T-helper 9 cell (primary cell): ENCODE results near the gene ASB10.

ENCODE experiments used
- DNase-seq: peaks from one replicate; pipeline ENCODE4 v3.0.0-alpha.2; 2020
- total RNA-seq, 2 donors: gene quantifications; one replicate each; lab custom pipeline; 2026; lab: John Stamatoyannopoulos, UW

ASB10 gene, protein sequence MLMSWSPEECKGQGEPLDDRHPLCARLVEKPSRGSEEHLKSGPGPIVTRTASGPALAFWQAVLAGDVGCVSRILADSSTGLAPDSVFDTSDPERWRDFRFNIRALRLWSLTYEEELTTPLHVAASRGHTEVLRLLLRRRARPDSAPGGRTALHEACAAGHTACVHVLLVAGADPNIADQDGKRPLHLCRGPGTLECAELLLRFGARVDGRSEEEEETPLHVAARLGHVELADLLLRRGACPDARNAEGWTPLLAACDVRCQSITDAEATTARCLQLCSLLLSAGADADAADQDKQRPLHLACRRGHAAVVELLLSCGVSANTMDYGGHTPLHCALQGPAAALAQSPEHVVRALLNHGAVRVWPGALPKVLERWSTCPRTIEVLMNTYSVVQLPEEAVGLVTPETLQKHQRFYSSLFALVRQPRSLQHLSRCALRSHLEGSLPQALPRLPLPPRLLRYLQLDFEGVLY
- total RNA-seq: 0 reads per million in 2 donors

DNA sequence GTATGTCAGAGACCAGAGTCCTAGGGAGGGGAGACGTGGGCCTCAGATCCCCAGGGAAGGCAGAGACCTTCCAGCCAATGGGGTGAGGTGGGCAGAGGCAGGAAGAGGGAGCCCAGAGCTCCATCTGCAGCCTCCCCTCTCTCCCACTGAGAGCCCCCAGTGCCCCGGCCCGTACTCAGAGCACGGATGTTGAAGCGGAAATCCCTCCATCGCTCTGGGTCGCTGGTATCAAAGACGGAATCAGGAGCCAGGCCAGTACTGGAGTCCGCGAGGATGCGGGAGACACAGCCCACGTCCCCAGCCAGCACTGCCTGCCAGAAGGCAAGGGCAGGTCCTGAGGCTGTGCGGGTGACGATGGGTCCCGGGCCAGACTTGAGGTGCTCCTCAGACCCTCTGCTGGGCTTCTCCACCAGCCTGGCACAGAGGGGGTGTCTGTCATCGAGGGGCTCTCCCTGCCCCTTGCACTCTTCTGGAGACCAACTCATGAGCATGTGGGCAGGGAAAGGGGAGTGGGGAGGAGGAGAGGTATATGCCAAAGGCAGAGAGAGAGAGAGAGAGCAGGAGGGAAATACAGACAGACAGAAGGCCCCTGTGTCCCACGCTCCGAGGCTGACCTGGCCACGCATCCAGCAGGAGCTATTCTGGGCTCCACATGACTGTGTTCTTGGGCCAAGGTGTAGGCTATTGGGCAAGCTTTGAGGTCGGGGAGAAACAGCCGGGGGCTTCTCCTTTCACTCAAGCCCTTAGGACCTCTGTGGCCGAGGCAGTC is at the start of gene ASB10:
Gene ASB10 (minus strand): TSS at position 611 of the 769 bp plus-strand sequence. CDS start 120 bp downstream, at position 491.
- no peak for DNase-seq

DNA sequence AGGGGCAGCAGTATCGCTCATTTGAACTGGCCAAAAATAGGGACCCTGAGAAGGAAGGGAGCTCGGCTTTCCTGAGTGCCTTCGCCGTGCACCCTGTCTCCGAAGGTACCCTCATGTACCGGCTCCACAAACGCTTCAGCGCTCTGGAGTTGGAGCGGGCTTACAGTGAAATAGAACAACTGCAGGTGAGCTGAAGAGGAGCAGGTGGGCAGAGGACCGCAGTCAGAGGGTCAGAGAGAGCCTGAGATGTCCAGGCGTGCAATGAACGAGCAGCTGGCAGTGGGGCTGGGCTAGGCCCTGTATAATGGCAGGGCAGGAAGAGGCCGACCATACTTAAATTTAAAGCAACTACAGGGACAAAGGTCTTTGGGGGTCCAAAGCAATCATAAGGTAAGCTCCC is 49.4 kb upstream of the ASB10 start:
- DNase-seq: no peak

DNA sequence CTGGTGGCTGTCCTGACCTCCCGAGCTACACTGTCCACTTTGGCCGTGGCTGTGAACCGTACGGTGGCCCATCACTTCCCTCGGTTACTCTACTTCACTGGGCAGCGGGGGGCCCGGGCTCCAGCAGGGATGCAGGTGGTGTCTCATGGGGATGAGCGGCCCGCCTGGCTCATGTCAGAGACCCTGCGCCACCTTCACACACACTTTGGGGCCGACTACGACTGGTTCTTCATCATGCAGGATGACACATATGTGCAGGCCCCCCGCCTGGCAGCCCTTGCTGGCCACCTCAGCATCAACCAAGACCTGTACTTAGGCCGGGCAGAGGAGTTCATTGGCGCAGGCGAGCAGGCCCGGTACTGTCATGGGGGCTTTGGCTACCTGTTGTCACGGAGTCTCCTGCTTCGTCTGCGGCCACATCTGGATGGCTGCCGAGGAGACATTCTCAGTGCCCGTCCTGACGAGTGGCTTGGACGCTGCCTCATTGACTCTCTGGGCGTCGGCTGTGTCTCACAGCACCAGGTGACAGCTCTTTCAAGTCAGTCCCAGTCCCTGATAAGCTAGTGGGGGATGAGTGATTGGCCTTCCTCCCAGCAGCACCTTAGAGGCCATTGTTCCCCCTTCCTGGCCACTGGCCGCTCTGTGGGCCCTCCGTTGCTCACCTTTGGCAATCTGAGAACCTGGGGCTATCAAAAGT is 48.2 kb upstream of the ASB10 start:
- no peak for DNase-seq

DNA sequence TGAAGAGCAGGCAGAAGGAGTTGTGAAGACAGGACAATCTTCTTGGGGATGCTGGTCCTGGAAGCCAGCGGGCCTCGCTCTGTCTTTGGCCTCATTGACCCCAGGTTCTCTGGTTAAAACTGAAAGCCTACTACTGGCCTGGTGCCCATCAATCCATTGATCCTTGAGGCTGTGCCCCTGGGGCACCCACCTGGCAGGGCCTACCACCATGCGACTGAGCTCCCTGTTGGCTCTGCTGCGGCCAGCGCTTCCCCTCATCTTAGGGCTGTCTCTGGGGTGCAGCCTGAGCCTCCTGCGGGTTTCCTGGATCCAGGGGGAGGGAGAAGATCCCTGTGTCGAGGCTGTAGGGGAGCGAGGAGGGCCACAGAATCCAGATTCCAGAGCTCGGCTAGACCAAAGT is 46.8 kb upstream of the ASB10 start:
- no peak for DNase-seq

DNA sequence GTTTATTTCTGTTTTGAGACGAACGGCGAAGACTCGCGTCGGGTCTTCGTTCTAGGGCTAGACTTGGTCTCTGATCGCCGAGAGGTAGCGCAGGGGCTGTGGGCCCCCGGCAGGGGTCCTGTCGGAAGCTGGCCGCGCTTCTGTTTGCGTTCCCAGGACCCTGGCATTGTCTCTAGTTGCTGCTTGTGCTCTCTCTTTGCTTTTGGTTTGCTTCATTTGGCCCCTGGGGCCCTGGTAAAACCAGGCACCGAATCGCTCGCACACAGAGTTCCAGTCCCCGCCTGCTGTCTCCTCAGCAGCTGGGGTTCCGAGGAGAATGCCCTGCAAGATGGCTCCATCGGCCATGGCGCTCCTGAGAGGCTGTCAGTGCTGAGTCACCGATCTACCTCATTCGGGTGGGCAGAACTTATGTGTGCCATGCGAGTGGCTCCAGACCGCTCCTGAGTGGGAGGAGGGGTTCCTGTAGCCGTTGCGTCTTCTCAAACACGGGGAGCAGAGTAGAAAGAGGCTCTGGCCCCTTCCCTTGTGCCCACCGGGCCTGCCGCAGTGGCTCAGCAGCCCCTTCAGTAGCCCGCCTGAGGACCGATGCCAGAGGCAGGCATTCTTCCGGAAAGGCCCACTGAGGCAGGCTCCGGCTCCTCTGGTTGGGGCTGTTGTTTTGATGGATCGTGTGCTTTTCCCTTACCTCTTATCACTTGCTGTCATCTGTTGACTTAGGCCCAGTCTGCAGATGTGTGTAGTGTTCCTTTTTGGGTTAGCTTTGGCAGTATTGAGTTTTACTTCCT is 46.1 kb upstream of the ASB10 start:
- peak; percentile 54 for DNase-seq

DNA sequence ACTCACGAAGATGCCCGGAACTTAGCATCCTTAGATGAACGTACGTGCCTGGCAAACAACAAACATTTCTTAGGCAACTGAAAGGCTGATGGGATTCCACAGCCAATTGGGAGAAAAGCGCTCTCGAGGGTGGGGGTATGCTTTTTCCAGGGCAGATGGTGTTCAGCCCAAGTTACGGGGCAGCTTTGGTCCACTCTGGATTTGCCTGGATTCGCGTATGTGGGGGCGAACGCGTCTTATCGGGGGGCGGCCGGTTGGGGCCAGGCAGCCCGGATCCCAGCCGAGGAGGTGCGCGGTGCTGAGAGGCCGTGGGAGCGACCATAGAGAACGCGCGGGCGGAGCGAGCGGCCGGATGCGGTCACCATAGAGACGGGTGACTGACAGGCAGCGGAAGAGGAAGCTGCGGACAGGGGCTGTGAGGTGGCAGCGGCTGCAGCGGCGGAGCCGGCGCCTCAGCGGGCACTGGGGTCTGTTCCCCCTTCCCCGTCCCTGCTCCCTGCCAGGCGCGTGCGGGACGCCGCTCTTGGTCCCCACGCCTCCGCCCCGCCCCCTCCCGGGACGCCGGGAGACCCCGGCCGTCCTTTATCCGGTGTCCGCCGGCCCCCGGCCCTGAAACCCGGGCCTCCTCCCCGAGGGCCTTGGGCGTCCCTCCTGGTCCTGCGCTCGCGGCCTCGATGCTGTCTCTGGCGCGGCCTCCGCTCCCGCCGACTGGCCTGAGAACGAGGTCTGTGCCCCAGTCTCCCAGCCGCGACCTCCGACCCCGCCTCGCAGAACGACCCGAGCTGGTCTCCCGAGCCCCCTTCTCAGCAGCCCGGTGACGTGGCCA is 45.3 kb upstream of the ASB10 start, which contains the start of gene CHPF2:
Gene CHPF2 (plus strand): TSS at position 393 of the 826 bp plus-strand sequence. CDS start 1,529 bp downstream, outside the sequence.
- peak; percentile 84 for DNase-seq

DNA sequence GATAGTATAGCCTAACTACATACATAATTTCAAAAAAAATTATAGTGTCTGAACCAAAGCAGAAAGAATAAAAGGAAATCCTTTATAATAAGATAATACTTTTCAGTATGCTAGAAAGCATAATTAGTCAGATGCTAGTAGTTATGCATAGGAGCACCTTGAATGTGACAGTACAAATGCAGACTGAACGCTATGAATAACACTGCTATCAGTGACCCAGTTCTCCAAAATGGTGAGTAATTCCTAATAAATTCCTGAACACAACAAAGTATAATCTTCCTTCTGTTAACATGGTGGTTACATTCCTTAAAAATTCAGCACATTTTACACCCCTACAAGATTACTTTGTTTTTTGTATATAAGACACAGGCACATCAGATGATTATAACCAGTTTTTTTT is 44.0 kb upstream of the ASB10 start:
- no peak for DNase-seq

DNA sequence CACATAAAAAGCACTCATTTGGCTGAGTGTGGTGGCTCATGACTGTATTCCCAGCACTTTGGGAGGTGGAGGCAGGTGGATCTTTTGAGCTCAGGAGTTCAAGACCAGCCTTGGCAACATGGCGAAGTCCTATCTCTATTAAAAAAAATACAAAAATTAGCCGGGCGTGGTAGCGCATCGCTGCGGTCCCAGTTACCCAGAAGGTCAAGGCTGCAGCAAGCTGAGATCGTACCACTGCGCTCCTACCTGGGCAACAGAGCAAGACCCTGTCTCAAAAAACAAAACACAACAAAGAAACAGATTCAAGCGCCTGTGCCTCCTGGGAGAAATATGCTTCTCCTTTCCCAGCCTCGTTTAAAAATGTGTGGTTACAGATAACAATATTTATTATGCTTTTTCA is 42.2 kb upstream of the ASB10 start:
- no peak for DNase-seq

DNA sequence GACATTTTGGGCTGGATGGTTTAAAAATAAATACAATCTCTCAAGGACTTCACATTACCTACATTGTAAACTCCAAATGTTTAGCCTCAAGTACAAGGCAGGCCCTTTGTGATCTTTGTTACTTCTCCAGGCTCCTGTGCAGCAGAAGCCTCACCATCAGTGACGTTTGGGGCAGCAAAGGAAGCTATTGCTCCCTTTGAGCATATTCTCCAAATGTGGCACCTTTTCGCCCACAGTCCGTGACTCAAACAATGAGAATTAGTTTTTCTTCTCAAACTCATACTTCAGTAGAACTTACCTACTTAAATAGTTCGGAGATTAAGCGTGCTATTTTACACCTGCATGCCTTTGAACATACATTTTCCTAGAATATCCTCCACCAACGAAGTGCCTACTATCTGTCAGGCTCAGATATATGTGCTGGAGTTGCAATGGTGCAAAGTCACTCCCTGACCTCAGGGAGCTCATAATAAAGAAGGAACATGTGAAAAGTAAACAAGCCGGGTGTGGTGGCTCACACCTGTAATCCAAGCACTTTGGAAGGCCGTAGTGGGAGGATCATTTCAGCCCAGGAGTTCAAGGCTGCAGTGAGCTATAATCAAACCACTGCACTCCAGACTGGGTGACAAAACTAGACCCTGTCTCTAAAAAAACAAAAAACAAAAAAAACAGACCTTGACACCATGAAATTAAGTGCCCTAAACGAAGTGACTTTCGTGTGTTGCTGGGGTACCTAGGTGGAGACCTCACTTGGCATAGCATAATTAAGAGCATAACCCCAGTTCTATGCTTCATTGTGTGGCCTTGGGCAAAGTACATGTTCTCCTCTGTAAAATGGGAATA is 41.2 kb upstream of the ASB10 start:
- no peak for DNase-seq

DNA sequence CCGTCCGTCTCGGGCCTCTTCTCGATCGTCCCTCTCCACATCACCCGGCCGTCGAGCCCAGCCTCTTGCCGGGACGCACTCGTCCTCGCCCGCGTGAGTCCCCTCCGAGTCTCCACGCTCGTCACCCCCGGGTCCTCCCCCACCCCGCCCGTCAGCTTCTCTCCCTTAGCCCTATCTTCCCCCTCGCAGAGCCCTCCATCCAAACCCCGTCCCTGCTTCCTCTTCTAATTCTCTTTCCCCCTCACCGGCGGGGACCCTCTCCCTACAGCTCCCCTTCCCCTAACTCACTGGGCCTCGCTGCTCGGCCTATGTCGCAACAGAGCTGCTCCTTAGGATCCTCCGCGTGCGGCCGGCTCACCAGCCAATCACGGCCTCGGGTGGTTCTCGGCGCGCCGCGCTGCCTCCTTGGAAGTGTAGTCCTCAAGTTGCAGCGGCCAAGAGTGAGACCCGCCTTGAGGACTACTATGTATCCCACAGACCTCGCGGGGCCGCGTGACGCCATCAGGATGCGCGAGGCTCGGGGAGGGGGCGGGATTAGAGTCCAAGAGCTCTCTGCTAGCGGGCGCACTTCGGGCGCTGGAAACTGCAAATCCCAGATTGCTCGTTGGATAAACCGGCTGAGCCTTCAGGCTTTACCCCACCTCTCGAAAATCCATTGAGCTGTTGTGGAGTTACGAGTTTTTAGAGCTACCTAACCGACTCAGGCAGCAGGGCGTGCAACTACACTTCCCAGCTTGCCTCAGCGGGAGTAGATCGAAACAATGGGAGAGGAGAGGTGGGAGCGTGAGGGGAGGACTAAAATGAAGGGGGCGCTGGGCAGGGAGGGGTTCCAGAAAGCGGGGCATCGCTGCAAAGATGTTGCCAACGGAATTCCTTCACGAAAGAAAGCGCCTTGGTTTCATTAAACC is 40.1 kb upstream of the ASB10 start, which contains the start of gene ABCF2:
Gene ABCF2 (minus strand): TSS at position 331 of the 908 bp plus-strand sequence. CDS start 747 bp downstream, outside the sequence.
- peak; percentile 98 for DNase-seq

DNA sequence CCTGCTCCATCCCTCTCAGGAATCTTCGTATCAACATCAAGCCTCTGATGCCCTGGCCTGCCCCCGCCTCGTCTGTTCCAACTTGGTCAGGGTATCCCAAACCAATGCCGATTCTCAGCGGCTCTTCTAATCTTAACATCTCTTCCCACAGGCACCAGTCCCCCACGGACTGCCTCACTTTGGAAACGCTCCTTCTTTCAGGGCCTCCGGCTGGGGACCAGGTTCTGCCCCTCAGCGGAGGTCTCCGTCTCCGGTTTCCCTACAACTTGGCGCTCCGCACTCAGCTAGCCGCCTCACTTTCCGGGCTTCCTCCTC is 39.5 kb upstream of the ASB10 start:
- no peak for DNase-seq

DNA sequence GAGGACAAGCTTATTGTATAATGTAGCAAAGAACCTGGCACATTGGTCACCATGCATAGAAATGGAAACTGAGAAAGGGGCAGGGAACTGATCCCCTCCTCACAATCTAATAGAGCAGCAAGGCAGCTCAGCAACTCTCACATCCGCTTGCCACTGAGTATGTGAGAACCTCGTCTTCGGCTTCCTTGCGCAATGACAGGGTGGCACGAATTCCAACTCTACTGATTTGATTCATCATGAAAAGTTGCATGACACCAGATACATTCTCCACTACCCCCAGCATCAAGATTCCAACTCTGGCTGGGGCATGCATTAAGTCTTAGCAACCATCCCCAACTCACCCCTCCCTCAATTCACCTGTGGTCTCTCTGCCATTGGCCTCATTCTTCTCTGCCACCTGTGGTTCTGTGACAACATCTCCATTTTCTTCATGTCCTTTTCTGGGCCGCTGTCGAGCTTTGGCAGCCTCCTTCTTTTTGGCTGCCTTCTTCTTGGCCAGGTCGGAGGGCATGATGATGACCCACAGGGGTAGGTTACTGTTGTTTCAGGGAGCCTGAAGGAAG is 39.0 kb upstream of the ASB10 start:
- no peak for DNase-seq

DNA sequence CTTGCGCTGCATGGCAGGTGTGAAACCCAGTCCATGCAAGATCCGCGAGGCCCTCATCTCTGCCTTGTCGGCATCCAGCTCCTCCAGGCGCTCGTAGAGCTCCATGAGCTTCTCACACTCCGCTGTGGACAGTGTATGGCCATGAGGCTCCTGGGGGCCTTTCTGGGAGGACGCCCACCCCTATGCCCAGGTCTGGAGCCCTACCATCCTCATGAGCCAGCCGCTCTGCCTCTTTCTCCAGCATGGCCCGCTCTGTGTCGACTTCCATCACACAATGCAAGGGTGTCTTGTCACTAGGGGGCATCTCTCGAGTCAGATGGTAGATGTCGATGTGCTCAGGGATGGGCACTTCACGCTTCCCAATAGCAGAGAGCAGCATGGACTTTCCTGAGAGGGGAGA is 36.7 kb upstream of the ASB10 start:
- DNase-seq: no peak

DNA sequence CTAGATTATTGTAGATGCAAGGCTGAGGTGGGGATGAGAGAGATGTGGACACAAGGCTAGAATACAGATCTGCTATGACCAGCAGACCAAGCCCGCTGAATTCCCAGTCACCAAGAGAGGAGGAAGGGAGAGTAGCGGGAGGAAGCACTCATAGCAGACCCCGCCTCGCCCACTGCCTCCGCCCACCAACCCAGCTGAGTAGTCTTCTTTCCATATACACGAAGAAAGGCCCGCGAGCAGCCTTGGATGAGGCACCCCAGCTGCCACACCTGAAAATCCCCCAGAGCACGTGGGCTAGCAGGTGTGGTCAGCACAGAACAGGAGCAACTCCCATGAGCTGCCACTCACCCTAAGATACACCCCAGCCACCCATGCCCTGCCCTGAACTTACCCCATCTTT is 31.1 kb upstream of the ASB10 start:
- DNase-seq: no peak

DNA sequence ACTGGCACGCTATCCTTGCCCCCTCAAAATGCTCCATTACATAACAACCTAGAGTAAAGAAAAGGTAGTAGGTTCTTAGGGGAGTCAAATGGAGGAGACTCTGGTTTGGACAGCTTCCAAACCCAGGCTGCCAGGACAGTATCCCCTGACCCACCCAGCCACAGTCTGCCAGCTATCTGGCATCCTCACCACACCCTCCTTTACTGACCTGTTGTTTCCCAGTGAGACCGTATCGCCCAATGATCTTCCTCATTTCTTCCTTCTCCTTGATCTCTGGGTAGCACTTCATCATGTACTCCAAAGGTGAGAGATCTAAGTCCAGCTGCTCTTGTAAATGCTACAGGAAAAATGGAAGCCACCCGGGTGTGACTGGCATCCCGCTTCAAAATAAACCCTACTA is 28.3 kb upstream of the ASB10 start:
- DNase-seq: no peak

DNA sequence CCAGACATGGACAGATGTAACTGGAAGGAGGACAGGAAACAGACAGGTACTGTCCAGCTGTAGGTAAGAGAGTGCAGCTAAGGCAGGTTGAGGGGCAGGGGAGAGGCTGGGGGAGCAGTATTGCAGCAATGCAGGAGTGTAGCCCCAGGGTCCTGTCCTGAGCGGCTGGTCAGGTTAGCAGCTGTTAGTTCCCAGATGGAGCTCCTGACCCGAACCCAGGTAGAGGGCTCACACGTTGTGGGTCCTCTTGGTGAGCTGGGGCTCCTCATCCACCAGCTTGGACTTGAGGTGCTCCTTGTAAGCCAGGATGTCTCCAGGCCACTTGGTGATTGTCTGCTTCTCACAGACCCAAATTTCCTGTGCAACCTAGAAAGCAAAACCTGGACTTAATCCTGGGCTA is 26.8 kb upstream of the ASB10 start:
- DNase-seq: no peak

DNA sequence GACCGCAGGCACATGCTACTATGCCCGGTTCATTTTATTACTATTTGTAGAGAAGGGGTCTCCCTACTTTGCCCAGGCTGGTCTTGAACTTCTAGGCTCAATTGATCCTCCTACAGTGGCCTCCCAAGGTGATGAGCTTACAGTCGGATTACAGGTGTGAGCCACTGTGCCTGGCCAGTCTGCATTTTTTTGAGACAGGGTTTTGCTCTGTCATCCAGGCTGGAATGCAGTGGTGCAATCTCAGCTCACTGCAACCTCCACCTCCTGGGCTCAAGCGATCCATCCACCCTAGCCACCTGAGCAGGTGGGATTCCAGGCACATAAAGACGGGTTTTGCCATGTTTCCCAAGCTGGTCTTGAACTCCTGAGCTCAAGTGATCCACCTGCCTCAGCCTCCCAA is 25.6 kb upstream of the ASB10 start:
- DNase-seq: no peak

DNA sequence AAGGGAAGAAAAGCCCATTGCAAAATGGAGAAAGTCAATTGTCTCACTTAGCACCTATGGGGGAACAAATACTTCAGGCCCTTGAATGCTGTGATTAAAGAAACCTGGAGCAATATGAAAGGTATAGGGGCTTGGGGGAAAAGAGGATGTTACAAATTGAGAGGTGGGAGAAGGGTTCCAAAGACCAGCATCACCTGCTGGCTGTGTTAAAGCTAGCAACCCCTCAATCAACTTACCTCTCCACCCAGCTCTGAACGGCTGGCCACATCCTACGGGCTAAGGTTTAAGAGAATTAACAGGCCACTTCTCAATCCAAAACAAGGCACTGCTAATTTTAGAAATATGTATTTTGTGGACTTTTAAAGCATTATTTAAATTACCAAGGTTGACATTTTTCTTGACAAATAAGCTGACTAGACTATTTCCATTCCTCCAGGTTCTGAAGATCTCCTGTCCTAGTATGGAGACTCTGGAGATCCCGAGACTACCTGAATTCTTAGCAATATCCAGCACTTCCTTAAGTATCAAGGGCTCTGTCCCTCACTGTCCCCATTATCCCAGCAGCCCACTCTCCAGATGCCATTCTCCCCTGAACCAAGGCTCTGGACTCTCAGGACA is 24.2 kb upstream of the ASB10 start:
- no peak for DNase-seq
